CD4-positive, alpha-beta T cell (primary cell): ENCODE measurements around the gene CPED1. TPM values are rescaled to one million over a fixed set of nuclear protein-coding genes. Genes with fewer than 3 reads are reported as not detected.

Experiments used
- ATAC-seq: fragments of 200-7000 bp; cut with Tn5 transposase; one replicate; pipeline ENCODE4 v1.10.0; 2022; ENCODE audit warnings: mild to moderate bottlenecking; ENCODE audit not compliant: poor library complexity
- CTCF ChIA-PET: fragments of 350-600 bp; sonication (Branson Sonifier 250); formaldehyde crosslinking; loops from one replicate; lab custom pipeline; 2021; ENCODE audit warnings: antibody characterized with exemption, inconsistent platforms; lab: Charles Lee
- POLR2A ChIA-PET: fragments of 350-600 bp; sonication (Branson Sonifier 250); formaldehyde crosslinking; loops from one replicate; lab custom pipeline; 2021; ENCODE audit warnings: antibody characterized with exemption, inconsistent platforms; lab: Charles Lee
- DNase-seq, 14 experiments: peaks; one replicate each; pipeline ENCODE4 v3.0.0-alpha.2; 2013 to 2020; ENCODE audit warnings: mixed read lengths in 2 of 14
- H3K27ac ChIP-seq, 2 donors: one replicate each; pipeline versions ENCODE4 v1.5.1 to v1.7.0; 2013; ENCODE audit warnings: low read length in 2 of 2, low read depth in 1 of 2, mild to moderate bottlenecking in 1 of 2
- H3K27me3 ChIP-seq, 2 experiments: 1 replicate in 1 of 2; 2 replicates in 1 of 2; pipeline versions ENCODE4 v1.6.1 to v1.7.0; 2013; ENCODE audit warnings: low read length in 2 of 2, control low read depth in 1 of 2, mild to moderate bottlenecking in 1 of 2, moderate library complexity in 1 of 2; ENCODE audit not compliant: insufficient read depth in 2 of 2, control insufficient read depth in 1 of 2
- H3K36me3 ChIP-seq: one replicate; pipeline ENCODE4 v1.6.1; 2013; ENCODE audit warnings: low read length, control low read depth; ENCODE audit not compliant: insufficient read depth
- H3K4me1 ChIP-seq: one replicate; pipeline ENCODE4 v1.6.1; 2013; ENCODE audit warnings: low read length, control low read depth; ENCODE audit not compliant: insufficient read depth
- H3K4me3 ChIP-seq: one replicate; pipeline ENCODE4 v1.5.1; 2013; ENCODE audit warnings: mild to moderate bottlenecking, low read length, moderate library complexity
- H3K9me3 ChIP-seq, 2 experiments: 1 replicate in 1 of 2; 2 replicates in 1 of 2; pipeline versions ENCODE4 v1.6.1 to v1.7.0; 2013; ENCODE audit warnings: low read length in 2 of 2, mild to moderate bottlenecking in 2 of 2, control low read depth in 1 of 2, moderate library complexity in 1 of 2; ENCODE audit not compliant: control insufficient read depth in 1 of 2, insufficient read depth in 1 of 2
- H3K27ac Mint-ChIP-seq: one replicate; pipeline ENCODE4 v1.8.0; 2020; ENCODE audit warnings: mixed read lengths
- H3K27me3 Mint-ChIP-seq: one replicate; pipeline ENCODE4 v1.8.0; 2021; ENCODE audit warnings: mixed read lengths
- H3K36me3 Mint-ChIP-seq: one replicate; pipeline ENCODE4 v1.8.0; 2021; ENCODE audit warnings: low read depth, mixed read lengths
- H3K4me1 Mint-ChIP-seq: one replicate; pipeline ENCODE4 v1.8.0; 2021; ENCODE audit warnings: low read depth, mixed read lengths
- H3K4me3 Mint-ChIP-seq: one replicate; pipeline ENCODE4 v1.8.0; 2020; ENCODE audit warnings: mild to moderate bottlenecking, mixed read lengths
- H3K9me3 Mint-ChIP-seq: one replicate; pipeline ENCODE4 v1.8.0; 2020; ENCODE audit warnings: mixed read lengths
- intact Hi-C, 2 experiments: fragments of 100-400 bp; cut with DNase I in 1 of 2; cut with micrococcal nuclease in 1 of 2; formaldehyde crosslinking; loops; one replicate each; pipeline versions ENCODE4 v1.15.1 to v1.9.0; 2023 to 2025; cut with DNase I, micrococcal nuclease
- total RNA-seq, 174 experiments: library from RNA in 2 of 174; stranded (reverse) in 2 of 174; gene quantifications; one replicate each; pipeline ENCODE4 v1.2.3 and lab custom pipeline; 2021 to 2026
- TF ChIP-seq, protein P1 (sequence below): fragments of 200-600 bp; IDR thresholded peaks from one replicate; pipeline ENCODE4 v1.8.0; 2022; ENCODE audit warnings: antibody characterized with exemption, mild to moderate bottlenecking

CPED1 gene
- total RNA-seq, 2 experiments from 2014 or later, result 0.08 to 0.19 TPM

DNA sequence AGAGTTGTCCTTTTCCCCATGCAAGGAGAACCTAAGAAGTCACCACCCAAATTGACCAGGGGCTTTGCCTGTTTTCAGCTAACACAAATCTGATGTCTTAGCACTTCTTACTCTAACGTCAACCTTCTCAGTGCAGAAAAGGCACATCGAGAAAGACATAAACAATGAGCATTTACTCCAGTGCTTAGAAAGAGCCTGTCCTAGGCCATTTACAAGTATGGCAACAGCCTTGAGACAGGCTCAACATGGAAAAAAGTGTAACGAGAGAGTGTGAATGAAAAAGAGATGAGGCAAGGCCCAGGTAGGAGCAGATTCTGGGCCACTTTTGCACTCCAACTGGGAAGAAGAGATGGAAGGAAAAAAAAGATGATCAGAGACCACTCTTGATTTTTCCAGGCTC lies 54.4 kb downstream of the CPED1 start:
- Histone ChIP-seq H3K27ac (no peak overlapping the region), H3K27me3 (no peaks in the 10 kb centered on the region), H3K4me3 (no peak overlapping the region), H3K9me3 (no peaks in the 10 kb centered on the region), H3K4me1 (no peaks in the 10 kb centered on the region), H3K36me3 (no peaks in the 10 kb centered on the region)
- H3K4me3 Mint-ChIP-seq, result no peak overlapping the region
- TF ChIP-seq, protein P1, sequence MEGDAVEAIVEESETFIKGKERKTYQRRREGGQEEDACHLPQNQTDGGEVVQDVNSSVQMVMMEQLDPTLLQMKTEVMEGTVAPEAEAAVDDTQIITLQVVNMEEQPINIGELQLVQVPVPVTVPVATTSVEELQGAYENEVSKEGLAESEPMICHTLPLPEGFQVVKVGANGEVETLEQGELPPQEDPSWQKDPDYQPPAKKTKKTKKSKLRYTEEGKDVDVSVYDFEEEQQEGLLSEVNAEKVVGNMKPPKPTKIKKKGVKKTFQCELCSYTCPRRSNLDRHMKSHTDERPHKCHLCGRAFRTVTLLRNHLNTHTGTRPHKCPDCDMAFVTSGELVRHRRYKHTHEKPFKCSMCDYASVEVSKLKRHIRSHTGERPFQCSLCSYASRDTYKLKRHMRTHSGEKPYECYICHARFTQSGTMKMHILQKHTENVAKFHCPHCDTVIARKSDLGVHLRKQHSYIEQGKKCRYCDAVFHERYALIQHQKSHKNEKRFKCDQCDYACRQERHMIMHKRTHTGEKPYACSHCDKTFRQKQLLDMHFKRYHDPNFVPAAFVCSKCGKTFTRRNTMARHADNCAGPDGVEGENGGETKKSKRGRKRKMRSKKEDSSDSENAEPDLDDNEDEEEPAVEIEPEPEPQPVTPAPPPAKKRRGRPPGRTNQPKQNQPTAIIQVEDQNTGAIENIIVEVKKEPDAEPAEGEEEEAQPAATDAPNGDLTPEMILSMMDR, result no peak
- H3K27ac Mint-ChIP-seq, result no peak overlapping the region
- intact Hi-C loops, result no loop called here
- H3K27me3 Mint-ChIP-seq, result peaks cover 6% of the 10 kb centered on the region
- no peaks in the 10 kb centered on the region for H3K9me3 Mint-ChIP-seq
- CTCF ChIA-PET, result interaction anchor here (0.7 kb wide), 1 partner anchor 16 kb away, joined by 3 read pairs; no protein-coding TSS in a partner anchor
- POLR2A ChIA-PET, result no interaction called here
- no peaks in the 10 kb centered on the region for H3K36me3 Mint-ChIP-seq
- DNase-seq (no peak), ATAC-seq (no peak)
- H3K4me1 Mint-ChIP-seq, result no peaks in the 10 kb centered on the region

DNA sequence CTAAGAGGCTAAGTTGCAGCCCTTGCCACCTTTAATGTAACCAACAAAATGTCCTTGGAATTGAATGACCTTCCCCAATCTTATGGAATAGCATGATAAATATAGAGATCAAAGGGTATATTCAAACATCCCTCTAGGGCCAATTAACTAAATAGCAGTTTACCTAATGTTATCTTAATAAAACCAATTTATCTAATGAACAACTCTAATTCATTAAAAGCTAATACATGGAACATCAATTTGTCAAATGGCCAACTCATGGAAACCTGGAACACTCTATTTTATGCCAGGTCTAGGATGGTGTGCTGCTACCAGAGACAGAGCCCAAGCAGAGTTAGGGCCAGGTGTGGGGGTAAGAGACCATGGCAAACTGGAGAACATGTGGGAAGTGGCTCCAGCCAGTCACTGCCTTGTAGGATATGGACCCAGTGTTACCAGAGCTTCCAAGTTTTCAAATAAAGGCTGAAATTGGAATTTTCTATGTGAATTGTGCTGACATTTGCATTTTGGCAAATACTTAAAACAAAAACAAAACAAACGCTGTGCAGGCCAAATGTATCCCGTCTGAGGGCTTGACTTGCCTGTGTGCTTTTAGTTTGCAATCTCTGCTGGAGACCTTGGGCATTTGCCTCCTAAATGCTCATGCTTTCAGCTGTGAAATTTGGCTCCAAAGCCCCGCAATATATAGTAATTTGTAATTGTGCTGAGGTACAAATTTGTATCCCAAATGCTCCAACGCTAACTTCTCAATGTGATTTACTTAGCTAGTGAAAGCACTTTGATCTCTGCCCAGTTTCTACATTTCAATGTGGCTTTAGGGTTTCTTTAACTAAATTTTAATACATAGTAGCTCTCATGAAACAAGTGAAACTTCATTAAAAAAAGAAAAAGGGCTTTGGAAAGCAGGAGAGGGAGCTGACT lies 55.1 kb downstream of the CPED1 start:
- Histone ChIP-seq H3K27me3 (no peaks in the 10 kb centered on the region), H3K27ac (no peak overlapping the region), H3K9me3 (no peaks in the 10 kb centered on the region), H3K4me1 (no peaks in the 10 kb centered on the region), H3K36me3 (no peaks in the 10 kb centered on the region), H3K4me3 (no peak overlapping the region)
- no peak for ATAC-seq
- Mint-ChIP-seq H3K4me1 (no peaks in the 10 kb centered on the region), H3K4me3 (no peak overlapping the region), H3K9me3 (no peaks in the 10 kb centered on the region), H3K27ac (no peak overlapping the region), H3K27me3 (peaks cover 9% of the 10 kb centered on the region), H3K36me3 (no peaks in the 10 kb centered on the region)
- ChIA-PET CTCF (interaction anchor here (0.7 to 1.3 kb wide), 2 partner anchors 10 to 14 kb away, joined by 3 to 4 read pairs; no protein-coding TSS in a partner anchor), POLR2A (interaction anchor here (0.6 kb wide), 1 partner anchor 292 kb away, joined by 3 read pairs; no protein-coding TSS in a partner anchor)
- no peak for DNase-seq
- TF ChIP-seq, protein P1, result no peak
- intact Hi-C loops, result no loop called here

DNA sequence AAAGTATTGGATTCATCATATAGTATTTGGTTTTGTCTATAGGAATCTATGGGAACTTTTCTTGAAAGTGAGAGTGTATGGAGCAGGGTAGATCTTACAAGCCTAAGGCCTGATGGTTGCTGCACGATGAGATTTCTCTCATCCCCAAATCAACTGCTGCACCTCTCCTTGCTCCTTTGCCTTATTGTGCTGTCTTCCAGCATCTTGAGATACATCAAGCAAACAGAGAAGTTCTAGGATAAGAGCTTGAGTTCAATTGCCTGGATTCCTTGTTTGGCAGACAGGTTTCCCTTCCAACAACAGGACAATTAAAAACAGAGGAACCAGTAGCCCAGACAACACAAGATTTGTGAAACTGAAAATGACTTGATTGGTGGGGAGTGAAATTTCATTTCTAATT lies 56.6 kb downstream of the CPED1 start:
- DNase-seq, result no peak
- Mint-ChIP-seq H3K27ac (no peak overlapping the region), H3K4me1 (no peaks in the 10 kb centered on the region), H3K36me3 (no peaks in the 10 kb centered on the region), H3K9me3 (no peaks in the 10 kb centered on the region), H3K4me3 (no peak overlapping the region), H3K27me3 (peaks cover 7% of the 10 kb centered on the region)
- CTCF ChIA-PET, result no interaction called here
- Histone ChIP-seq H3K27me3 (no peaks in the 10 kb centered on the region), H3K4me3 (no peak overlapping the region), H3K9me3 (no peaks in the 10 kb centered on the region), H3K27ac (no peak overlapping the region), H3K36me3 (no peaks in the 10 kb centered on the region), H3K4me1 (no peaks in the 10 kb centered on the region)
- intact Hi-C loops, result no loop called here
- ATAC-seq, result no peak
- POLR2A ChIA-PET, result no interaction called here
- TF ChIP-seq, protein P1, result no peak
